ENCODE measurements around the gene MAF. TPM values are rescaled to one million over a fixed set of nuclear protein-coding genes. Genes with fewer than 3 reads are reported as not detected.

Gene MAF
- total RNA-seq, 1 donor from 2014 or later: 60.0 TPM

GRCh38 chr16:79601931-79602627 is 1.5 kb upstream of the MAF start:
- Histone ChIP-seq H3K4me3 (peak overlapping the region; percentile 69), H3K27me3 (ENCODE audit: low read depth) (no peaks in the 10 kb centered on the region), H3K27ac (peak overlapping the region; percentile 91), H3K4me1 (peaks cover 4% of the 10 kb centered on the region), H3K36me3 (no peaks in the 10 kb centered on the region), H3K9me3 (no peaks in the 10 kb centered on the region)
- DNase-seq (peak; percentile 66), ATAC-seq (peak; percentile 27 to 55)
- TF ChIP-seq CTCF (IDR thresholded peaks at IDR 0.05): peak; percentile 77
- intact Hi-C loops (cut with DNase I): no loop called here

GRCh38 chr16:79601092-79601930 is 774 bp upstream of the MAF start:
- H3K9me3 ChIP-seq: no peaks in the 10 kb centered on the region
- no peaks in the 10 kb centered on the region for H3K27me3 ChIP-seq (ENCODE audit: low read depth)
- H3K36me3 ChIP-seq: no peaks in the 10 kb centered on the region
- TF ChIP-seq CTCF (IDR thresholded peaks at IDR 0.05): no peak
- ATAC-seq: peak; percentile 61 to 64
- intact Hi-C loops (cut with DNase I): no loop called here
- peak; percentile 65 for DNase-seq
- H3K27ac ChIP-seq: peak overlapping the region; percentile 91
- peak overlapping the region; percentile 69 for H3K4me3 ChIP-seq
- peaks cover 4% of the 10 kb centered on the region for H3K4me1 ChIP-seq

- intact Hi-C loops (cut with DNase I): no loop called here
- DNase-seq (peak; percentile 73), ATAC-seq (peak; percentile 67)
- peaks cover 4% of the 10 kb centered on the region for H3K4me1 ChIP-seq
- H3K27ac ChIP-seq: peak overlapping the region; percentile 91
- TF ChIP-seq CTCF (IDR thresholded peaks at IDR 0.05): no peak
- peak overlapping the region; percentile 69 for H3K4me3 ChIP-seq
- H3K36me3 ChIP-seq: no peaks in the 10 kb centered on the region
- H3K27me3 ChIP-seq (ENCODE audit: low read depth): no peaks in the 10 kb centered on the region
- no peaks in the 10 kb centered on the region for H3K9me3 ChIP-seq
These were observed 500 bp downstream of the MAF start for GRCh38 chr16:79599837-79600637.

- H3K4me1 ChIP-seq: peaks cover 9% of the 10 kb centered on the region
- ATAC-seq: no peak
- H3K9me3 ChIP-seq: no peaks in the 10 kb centered on the region
- TF ChIP-seq CTCF (IDR thresholded peaks at IDR 0.05): no peak
- intact Hi-C loops (cut with DNase I): no loop called here
- H3K36me3 ChIP-seq: no peaks in the 10 kb centered on the region
- peak overlapping the region; percentile 73 for H3K4me3 ChIP-seq
- peak overlapping the region; percentile 91 for H3K27ac ChIP-seq
- DNase-seq: no peak
- H3K27me3 ChIP-seq (ENCODE audit: low read depth): no peaks in the 10 kb centered on the region
These were observed 1.2 kb downstream of the MAF start for GRCh38 chr16:79599256-79599836.

Data from lower lobe of right lung (tissue), 2 donors.